GDM1 (cell line): ENCODE data around the gene CELF3.
"Not testable (repeated sequence)": the region's sequence is repeated elsewhere in the genome, so short reads cannot be mapped to it uniquely, and the experiment has no call there.

Experiments
- DNase-seq: peaks from one replicate; lab custom pipeline; 2025; lab: John Stamatoyannopoulos, UW

Gene CELF3

DNA sequence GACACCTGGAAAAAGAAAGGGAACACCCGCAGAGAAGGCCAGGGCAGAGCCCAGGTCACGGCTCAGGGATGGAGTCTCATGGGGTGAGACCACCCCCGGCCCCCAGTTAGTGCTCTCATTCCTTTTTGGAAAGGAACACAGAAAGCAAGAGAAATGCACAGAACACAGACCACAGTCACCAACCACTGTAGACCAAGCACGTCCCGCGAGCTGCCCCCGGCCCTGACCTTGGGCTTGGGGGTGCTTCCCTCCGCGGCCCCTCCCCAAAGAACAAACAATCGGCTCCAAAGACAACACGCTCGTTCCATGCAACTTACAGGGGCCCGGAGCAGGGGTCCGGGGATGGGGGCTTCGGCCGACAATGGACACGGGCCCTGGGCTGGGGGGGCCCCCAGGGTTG lies 12.8 kb downstream of the CELF3 start:
- DNase-seq = no peak

DNA sequence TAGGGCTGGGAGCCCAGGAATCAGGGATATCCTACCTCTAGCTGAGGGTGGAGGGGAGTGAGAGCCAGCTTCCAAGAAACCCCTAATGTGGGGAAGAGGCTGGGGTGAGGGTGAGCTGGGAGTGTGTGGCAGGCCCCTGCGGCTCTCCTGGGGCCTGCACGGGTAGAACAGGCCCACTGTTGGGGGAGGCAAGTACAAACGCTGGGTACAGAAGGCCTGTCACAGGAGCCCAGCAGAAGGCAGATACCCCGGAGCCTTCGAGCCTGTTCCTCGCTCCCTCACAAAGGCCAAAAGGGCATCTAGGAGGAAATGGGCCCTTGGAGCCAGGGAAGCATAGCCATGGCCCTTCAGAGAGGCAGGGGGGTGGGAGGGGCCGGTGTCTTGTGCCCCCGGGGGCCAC lies 13.7 kb downstream of the CELF3 start:
- no peak for DNase-seq

DNA sequence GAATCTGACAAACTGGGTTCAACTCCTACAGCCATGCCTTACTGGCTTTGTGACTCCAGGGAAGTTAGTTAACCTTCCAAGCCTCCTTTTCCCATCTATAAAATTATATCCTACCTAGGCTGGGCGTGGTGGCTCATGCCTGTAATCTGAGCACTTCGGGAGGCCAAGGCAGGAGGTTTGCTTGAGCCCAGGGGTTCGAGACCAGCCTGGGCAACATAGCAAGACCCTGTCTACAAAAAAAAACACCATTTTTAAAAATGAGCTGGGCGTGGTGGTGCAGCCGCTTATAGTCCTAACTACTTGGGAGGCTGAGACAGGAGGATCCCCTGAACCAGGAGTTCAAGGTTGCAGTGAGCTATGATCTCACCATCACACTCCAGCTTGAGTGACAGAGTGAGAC lies 15.1 kb downstream of the CELF3 start:
- no peak for DNase-seq

DNA sequence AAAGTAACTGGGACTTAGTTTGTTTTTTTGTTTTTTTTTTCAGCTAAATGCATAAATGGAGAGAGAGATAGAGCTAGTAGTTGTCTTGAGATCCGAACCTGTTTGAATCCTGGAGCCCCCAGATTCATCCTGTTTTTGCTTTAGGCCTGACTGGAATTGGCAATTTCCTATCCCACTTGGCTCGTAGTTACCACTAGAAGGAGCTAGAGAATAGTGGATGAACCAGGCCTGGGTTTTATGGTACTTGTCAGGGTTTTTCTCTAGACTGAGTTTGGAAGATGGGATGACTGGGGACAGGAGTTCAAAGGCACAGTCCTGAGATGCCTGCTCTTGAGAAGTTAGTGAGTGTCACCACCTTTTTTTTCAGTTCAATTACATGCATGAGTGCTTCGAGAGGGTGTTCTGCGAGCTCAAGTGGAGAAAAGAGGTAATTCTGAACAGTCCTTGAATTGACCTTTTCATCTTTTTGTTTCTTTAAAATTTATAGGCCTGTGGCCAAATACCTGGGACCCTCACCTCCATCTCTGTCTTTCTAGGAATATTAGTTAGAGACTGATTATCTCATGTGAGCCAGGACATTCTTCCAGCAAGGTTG lies 23.4 kb downstream of the CELF3 start:
- DNase-seq = no peak

DNA sequence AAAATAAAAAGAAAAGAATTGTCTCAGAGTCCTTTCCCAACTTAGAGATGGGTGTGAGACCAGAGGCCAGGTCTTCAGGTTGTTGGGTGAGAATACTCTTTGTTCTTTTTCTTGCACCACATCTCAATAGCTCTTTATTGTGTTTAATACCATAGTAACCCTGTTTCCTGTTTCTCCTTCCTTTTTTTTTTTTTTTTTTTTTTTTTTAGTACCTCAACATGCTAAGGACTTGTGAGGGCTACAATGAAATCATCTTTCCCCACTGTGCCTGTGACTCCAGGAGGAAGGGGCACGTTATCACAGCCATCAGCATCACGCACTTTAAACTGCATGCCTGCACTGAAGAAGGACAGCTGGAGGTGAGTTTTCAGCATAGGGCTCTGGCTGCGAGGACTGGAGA lies 24.4 kb downstream of the CELF3 start:
- DNase-seq = no peak

DNA sequence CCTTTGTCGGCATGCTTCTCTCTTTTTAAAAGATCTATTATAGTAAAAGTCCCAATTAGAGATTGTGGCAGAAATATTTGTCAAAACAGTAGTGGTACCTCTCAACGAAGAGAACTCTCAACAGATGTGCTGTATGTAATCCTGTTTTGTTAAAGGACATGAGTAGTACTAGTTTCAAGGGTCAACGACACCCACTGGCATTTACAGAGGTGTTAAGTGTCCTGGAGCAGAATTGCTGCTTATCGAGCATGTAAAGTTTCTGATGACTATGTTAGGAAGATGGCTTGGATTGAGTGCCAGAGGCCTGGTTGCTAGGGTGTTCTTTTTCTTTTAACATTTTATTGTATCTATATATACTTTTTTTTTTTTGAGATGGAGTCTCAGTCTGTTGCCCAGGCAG lies 27.1 kb downstream of the CELF3 start:
- DNase-seq = no peak

DNA sequence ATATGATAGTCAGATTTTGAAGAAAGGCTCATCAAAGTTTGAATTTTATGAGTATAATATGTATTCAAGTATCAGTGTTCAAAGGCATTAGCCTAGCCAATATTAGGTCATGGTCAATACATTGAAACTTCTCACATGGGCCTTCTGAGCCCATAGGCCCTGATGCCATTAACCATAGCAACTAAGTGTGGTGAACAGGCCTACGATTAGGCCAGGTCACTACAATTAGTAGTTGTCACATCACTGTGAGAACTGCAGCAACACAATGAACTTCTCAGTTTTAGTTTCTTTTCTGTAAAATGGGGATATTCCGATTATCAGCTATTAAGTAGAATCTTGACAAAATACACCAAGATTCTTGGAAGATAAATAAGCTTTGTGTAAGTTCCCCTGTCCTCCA lies 30.0 kb downstream of the CELF3 start:
- no peak for DNase-seq

DNA sequence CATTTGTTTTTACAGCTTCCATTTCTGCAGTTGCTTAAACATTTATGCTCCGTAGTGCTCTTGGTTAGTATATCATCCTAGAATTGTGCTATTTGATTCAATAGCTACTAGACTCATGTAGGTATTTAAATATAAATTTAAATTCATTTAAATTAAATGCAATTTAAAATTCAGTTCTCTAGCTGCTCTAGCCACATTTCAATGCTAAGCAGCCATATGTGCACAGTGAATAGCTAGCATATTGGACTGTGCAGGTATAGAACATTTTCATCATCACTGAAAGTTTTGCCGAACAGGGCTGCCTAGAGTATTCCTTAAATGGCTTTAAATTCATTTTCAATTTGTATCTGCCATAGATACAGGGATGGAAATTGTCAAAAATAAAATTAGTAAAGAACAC lies 32.5 kb downstream of the CELF3 start:
- no peak for DNase-seq

DNA sequence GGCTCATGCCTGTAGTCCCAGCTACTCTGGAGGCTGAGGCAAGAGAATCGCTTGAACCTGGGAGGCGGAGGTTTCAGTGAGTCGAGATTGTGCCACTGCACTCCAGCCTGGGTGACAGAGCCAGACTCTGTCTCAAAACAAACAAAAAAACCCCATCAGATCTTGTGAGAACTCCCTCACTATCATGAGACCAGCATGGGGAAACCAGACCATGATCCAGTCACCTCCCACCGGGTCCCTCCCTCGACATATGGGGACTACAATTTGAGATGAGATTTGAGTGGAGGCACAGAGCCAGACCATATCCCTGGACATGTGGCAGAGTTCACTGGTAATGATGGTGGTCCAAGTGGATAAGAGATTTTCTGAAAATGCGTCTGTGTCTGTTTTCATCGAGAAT lies 33.7 kb downstream of the CELF3 start:
- DNase-seq = not testable (repeated sequence)

DNA sequence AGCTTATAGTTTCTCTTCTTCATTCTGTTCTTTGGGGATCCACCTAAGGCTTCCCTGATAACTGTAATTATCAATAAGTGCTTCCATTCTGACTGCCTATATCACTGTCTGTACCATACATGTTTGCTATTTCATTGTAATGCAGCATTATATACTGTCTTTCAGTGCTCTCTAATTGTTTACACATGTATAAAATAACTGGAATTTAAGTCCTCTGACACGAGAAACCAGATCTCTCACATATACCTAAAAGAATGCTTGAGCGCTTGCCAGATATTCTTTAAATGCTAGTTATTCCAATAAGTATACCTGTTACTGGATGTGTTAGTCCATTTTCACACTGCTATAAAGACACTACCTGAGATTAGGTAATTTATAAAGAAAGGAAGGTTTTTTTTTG lies 34.7 kb downstream of the CELF3 start:
- DNase-seq = no peak

DNA sequence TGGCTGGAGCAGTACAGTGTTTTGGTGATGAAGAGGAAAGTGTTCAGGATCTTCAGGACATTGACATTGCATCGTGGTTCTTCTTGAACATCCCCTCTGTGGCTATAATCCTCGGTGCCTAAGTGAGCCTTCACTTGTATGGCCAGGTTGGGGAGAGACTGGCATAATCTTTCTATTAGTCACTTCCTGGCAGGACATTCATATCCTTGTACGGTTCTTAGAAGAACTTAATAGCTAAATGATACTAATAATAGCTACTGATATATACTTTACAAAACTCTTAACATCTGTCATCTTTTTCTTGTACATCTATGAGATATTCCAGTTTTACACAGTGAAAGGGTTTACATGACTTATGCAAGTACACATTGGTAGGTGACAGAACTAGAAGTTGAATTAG lies 35.8 kb downstream of the CELF3 start:
- no peak for DNase-seq

DNA sequence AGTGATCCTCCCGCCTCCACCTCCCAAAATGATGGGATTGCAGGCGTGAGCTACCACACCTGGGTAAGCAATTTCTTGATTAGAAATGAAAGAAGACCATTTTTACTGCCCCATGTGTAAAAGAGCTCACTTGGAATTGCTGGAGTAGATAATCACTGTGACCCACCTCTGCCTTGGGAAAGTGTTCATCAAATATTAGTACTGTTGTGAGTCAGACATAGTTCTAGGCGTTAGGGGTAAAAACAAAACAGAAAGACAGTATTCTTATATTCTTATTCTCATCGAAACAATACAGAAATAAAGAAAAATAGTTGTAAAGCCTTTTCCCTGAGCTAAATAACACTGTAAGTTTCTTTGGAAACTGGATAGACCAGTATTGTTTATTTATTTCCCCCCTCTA lies 36.2 kb downstream of the CELF3 start:
- no peak for DNase-seq

DNA sequence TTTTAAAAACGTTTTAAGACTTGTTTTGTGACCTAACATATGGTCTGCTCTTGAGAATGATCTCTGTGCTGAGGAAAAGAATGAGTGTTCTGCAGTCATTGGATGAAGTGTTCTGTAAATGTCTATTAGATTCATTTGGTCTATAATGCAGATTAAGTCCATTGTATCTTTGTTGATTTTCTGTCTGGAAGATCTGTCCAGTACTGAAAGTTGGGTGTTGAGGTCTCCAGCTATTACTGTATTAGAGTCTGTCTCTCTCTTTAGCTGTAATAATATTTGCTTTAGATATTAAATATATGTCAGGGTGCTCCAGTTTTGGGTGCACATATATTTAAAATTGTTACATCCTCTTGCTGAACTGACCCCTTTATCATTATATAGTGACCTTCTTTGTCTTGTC lies 43.2 kb downstream of the CELF3 start:
- DNase-seq = no peak

DNA sequence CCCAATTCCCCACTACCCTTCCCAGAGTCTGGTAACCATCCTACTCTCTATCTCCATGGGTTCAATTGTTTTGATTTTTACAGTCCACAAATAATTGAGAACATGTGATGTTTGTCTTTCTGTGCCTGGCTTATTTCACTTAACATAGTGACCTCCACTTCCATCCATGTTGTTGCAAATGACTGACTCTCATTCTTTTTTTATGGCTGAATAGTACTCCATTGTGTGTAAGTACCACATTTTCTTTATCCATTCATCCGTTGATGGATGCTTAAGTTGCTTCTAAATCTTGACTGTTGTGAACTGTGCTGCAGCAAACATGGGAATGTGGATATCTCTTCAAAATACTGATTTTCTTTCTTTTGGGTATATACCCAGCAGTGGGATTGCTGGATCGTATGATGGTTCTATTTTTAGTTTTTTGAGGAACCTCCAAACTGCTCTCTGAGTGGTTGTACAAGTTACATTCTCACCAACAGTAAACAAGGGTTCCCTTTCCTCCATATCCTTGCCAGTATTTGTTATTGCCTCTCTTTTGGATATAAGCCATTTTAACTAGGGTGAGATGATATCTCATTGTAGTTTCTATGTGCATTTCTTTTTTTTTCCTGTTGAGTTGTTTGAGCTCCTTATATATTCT lies 46.4 kb downstream of the CELF3 start:
- not testable (repeated sequence) for DNase-seq

DNA sequence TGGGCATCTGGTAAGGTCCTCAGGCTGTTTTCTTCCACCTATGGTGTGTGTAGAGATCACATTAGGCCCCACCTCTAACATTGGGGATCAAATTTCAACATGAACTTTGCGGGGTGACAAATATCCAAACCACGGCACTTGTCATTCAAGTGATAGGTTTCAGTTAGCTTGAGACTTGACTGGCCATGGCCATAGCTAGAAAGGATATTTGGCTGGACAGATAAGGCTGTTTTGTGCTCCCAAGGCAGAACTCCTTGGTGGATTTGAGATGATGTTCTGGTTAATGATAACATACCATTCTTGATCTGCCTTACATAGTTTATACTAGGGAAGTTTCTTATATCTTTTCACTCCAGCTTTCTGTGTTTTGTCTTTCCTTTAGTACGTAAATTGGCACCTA lies 48.5 kb downstream of the CELF3 start:
- no peak for DNase-seq

DNA sequence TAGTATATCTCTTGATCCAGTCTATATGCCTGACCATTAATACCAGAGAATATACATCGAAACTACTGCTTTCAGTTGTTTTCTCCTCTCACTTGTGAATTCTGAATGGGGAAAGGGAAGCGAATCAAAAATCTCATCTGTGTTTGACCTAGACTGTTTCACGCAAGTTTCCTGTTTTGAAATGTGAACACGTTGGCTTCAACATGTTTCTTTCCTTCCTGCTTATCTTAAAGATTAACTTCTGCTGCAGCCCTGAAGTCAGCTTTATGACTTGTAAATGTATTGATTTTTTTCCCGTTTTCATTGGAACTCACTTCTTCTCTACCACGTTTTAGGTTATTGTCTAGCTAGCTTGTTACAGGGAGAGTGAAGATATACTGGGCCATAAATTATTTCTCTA lies 54.9 kb downstream of the CELF3 start:
- DNase-seq = peak; percentile 1

DNA sequence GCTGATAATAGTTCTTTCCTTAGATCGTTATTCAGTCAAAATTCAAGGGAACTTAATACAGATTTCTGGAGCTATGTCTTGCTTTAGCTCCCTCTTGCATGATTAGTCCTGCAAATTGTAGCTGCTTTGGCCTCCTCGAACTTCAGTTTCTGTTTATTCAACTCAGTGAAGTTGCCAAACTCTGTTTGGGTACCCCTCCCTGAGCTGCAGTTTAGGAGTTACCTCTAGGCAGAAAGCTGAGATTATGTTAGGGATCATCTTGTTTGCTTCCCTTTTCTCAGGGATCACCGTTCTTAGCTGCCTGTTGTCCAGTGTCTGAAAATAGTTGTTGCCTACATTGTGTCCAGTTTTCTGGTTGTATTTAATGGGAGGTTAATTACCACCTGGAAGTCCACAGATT lies 61.2 kb downstream of the CELF3 start:
- DNase-seq = no peak

DNA sequence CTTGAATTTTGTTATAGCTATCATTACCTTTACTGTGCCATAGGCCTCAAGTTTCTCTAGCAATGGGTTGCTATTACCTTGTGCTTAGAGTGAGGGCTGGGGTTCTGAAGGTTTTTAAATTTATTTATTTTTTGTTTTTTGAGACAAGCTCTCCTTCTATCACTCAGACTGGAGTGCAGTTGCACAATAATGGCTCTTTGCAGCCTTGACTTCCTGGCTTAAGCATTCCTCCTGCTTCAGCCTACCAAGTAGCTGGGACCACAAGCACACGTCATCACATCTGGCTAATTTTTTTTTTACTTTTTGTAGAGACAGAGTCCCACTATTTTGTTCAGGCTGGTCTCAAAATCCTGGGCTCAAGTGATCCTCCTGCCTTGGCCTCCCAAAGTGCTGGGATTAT lies 63.2 kb downstream of the CELF3 start:
- no peak for DNase-seq
